HepG2 (cell line): ENCODE results near the gene KAT2A. TPM values are rescaled to one million over a fixed set of nuclear protein-coding genes. Genes with fewer than 3 reads are reported as not detected.

Source experiments
- ATAC-seq: fragments of 200-7000 bp; cut with Tn5 transposase; 3 replicates; pipeline ENCODE4 v1.9.1; 2020; ENCODE audit warnings: mild to moderate bottlenecking, moderate library complexity
- BruUV-seq: library from RNA; stranded (reverse); fragments of 400-500 nt; replicated peaks from 2 replicates; lab custom pipeline; 2021; lab: Mats Ljungman, UMichigan
- CTCF ChIA-PET: fragments of 300-600 bp; formaldehyde crosslinking; extraction: SDS; loops from one replicate; lab custom pipeline; 2021; ENCODE audit warnings: low total read pairs, inconsistent platforms, low intra/inter-chr PET ratio; lab: Yijun Ruan, JAX
- POLR2A ChIA-PET: fragments of 350-600 bp; sonication (Branson Sonifier 250); formaldehyde crosslinking; loops from one replicate; lab custom pipeline; 2020; ENCODE audit warnings: antibody characterized with exemption, inconsistent platforms; lab: Yijun Ruan, JAX
- DNase-seq: peaks from one replicate; pipeline ENCODE4 v3.0.0-alpha.2; 2015; ENCODE audit warnings: low spot score
- FAIRE-seq: peaks from 3 replicates; lab custom pipeline; 2011; peaks lifted over from hg19 to GRCh38; lab: Jason Lieb, UNC
- H2AFZ ChIP-seq: one replicate; pipeline ENCODE4 v1.6.1; 2011; ENCODE audit warnings: low read length, inconsistent platforms
- H3K27ac ChIP-seq: fragments of 300-600 bp; 3 replicates; pipeline ENCODE4 v1.8.0; 2011; ENCODE audit warnings: mixed run types, mild to moderate bottlenecking, mixed read lengths, low read length, inconsistent platforms; ENCODE audit not compliant: insufficient read depth; ENCODE audit errors: extremely low read length
- H3K27me3 ChIP-seq, 2 experiments: fragments of 200-600 bp in 1 of 2; 2 replicates in 1 of 2; 3 replicates in 1 of 2; pipeline versions ENCODE4 v1.6.0 to v1.8.0; 2011; ENCODE audit warnings: low read length in 2 of 2, mild to moderate bottlenecking in 2 of 2, moderate library complexity in 2 of 2, inconsistent platforms in 1 of 2; ENCODE audit not compliant: insufficient read depth in 2 of 2, control insufficient read depth in 1 of 2
- H3K36me3 ChIP-seq, 2 experiments: fragments of 200-600 bp in 1 of 2; replicated peaks in 1 of 2; 2 replicates in 1 of 2; 3 replicates in 1 of 2; pipeline versions ENCODE4 v1.5.1 to v1.8.0; 2011; ENCODE audit warnings: low read length in 2 of 2, inconsistent platforms in 1 of 2; ENCODE audit not compliant: insufficient read depth in 2 of 2, control insufficient read depth in 1 of 2
- H3K4me1 ChIP-seq: 2 replicates; pipeline ENCODE4 v1.5.1; 2012; ENCODE audit warnings: low read length, inconsistent platforms; ENCODE audit not compliant: insufficient read depth
- H3K4me2 ChIP-seq: 2 replicates; pipeline ENCODE4 v1.6.0; 2011; ENCODE audit warnings: low read depth, low read length, inconsistent platforms
- H3K4me3 ChIP-seq, 3 experiments: fragments of 200-600 bp in 1 of 3; sonication (generic), shearing (Covaris generic) in 1 of 3; replicated peaks in 1 of 3; 2 replicates each; pipeline ENCODE4 v1.5.1; 2011 to 2016; ENCODE audit warnings: low read length in 3 of 3, inconsistent platforms in 2 of 3, low read depth in 2 of 3, mild to moderate bottlenecking in 2 of 3, control low read depth in 1 of 3, mixed read lengths in 1 of 3; ENCODE audit not compliant: insufficient read depth in 1 of 3
- H3K79me2 ChIP-seq: one replicate; pipeline ENCODE4 v1.6.1; 2011; ENCODE audit warnings: low read length, inconsistent platforms; ENCODE audit not compliant: insufficient read depth
- H3K9ac ChIP-seq: 2 replicates; pipeline ENCODE4 v1.6.0; 2011; ENCODE audit warnings: mild to moderate bottlenecking, low read depth, low read length, inconsistent platforms; ENCODE audit not compliant: insufficient read depth
- H3K9me3 ChIP-seq: 2 replicates; pipeline ENCODE4 v1.5.1; 2012; ENCODE audit warnings: mild to moderate bottlenecking, low read length
- H4K20me1 ChIP-seq: 2 replicates; pipeline ENCODE4 v1.6.0; 2011; ENCODE audit warnings: inconsistent platforms, mild to moderate bottlenecking, low read length, moderate library complexity; ENCODE audit not compliant: insufficient read depth
- CAMTA2 ChIP-seq: sonication (generic); formaldehyde crosslinking; IDR thresholded peaks from 2 replicates; pipeline ENCODE4 v1.4.0; 2020; ENCODE audit warnings: mild to moderate bottlenecking, missing genetic modification reagents, borderline replicate concordance
- CEBPB ChIP-seq: IDR thresholded peaks from 2 replicates; pipeline ENCODE4 v1.6.1; 2011; ENCODE audit warnings: low read depth, low read length, improper control_type of control experiment, borderline replicate concordance
- CENPT ChIP-seq: sonication (generic); formaldehyde crosslinking; IDR thresholded peaks from 2 replicates; pipeline ENCODE4 v1.8.0; 2022; ENCODE audit warnings: low read depth, mild to moderate bottlenecking, moderate library complexity, missing genetic modification reagents
- ELF3 ChIP-seq: IDR thresholded peaks from 2 replicates; pipeline ENCODE4 v1.6.1; 2016; ENCODE audit warnings: missing genetic modification reagents, missing compliant biosample characterization
- ELK4 ChIP-seq: sonication (generic); formaldehyde crosslinking; IDR thresholded peaks from 2 replicates; pipeline ENCODE4 v1.9.0; 2021; ENCODE audit warnings: missing genetic modification reagents, borderline replicate concordance
- ZBTB7A ChIP-seq: sonication (generic); formaldehyde crosslinking; IDR thresholded peaks from 2 replicates; pipeline ENCODE4 v1.8.0; 2022; ENCODE audit warnings: mild to moderate bottlenecking, missing genetic modification reagents
- ZFYVE20 ChIP-seq: sonication (generic); formaldehyde crosslinking; IDR thresholded peaks from 2 replicates; pipeline ENCODE4 v1.8.0; 2023; ENCODE audit warnings: low read depth, mild to moderate bottlenecking, moderate library complexity, missing genetic modification reagents, borderline replicate concordance
- ZKSCAN5 ChIP-seq: sonication (generic); formaldehyde crosslinking; IDR thresholded peaks from 2 replicates; pipeline ENCODE4 v1.5.1; 2020; ENCODE audit warnings: mild to moderate bottlenecking, missing genetic modification reagents
- ZNF121 ChIP-seq: sonication (generic); formaldehyde crosslinking; IDR thresholded peaks from 2 replicates; pipeline ENCODE4 v1.5.0; 2020; ENCODE audit warnings: mild to moderate bottlenecking, missing genetic modification reagents
- ZNF792 ChIP-seq: IDR thresholded peaks from 2 replicates; pipeline ENCODE4 v1.6.1; 2016
- WGBS: methylation state at CpG from one replicate; pipeline ENCODE4 v1.1.6; 2017; ENCODE audit warnings: low lambda C conversion rate; 5-methylcytosine and 5-hydroxymethylcytosine counted together
- in situ Hi-C: cut with HindIII; loops from 2 replicates; pipeline ENCODE4 v1.10.0; 2017; ENCODE audit warnings: low pct_unique_long_range_greater_than_20kb; ENCODE audit not compliant: extremely low pct_ligation_motif_present
- intact Hi-C: fragments of 100-400 bp; cut with micrococcal nuclease; formaldehyde crosslinking; loops from one replicate; pipeline ENCODE4 v1.10.0; 2022; ENCODE audit not compliant: unreplicated experiment
- polyA plus RNA-seq, 8 experiments: library from polyadenylated mRNA; depleted of rRNA in 3 of 8; stranded (reverse) in 7 of 8; unstranded in 1 of 8; fragments of >200 nt; fragmentation: Illumina TruSeq in 4 of 8; extraction: Trizol in 4 of 8; gene quantifications; 2 replicates each; pipeline versions ENCODE4 v1.2.1 to v1.2.3, GENCODE V29; 2011 to 2016; ENCODE audit warnings: low read depth in 4 of 8, missing spikeins in 1 of 8, mixed read lengths in 1 of 8; ENCODE audit not compliant: insufficient read depth in 1 of 8
- total RNA-seq, 5 experiments: library from RNA; depleted of rRNA; stranded (reverse); fragments of >200 nt; fragmentation: Illumina TruSeq; extraction: Trizol; gene quantifications; 2 replicates each; pipeline ENCODE4 v1.2.3, GENCODE V29; 2016; ENCODE audit warnings: low read depth in 1 of 5
- TF ChIP-seq, protein P1 (sequence below): sonication (generic); formaldehyde crosslinking; IDR thresholded peaks from 2 replicates; pipeline ENCODE4 v1.4.0; 2020; ENCODE audit warnings: mild to moderate bottlenecking, missing genetic modification reagents
- TF ChIP-seq, protein P2 (sequence below): sonication (generic); formaldehyde crosslinking; IDR thresholded peaks from 2 replicates; pipeline ENCODE4 v1.4.0; 2020; ENCODE audit warnings: mild to moderate bottlenecking, missing genetic modification reagents
- TF ChIP-seq, protein P3 (sequence below): sonication (generic); formaldehyde crosslinking; IDR thresholded peaks from 2 replicates; pipeline ENCODE4 v1.4.0; 2020; ENCODE audit warnings: missing genetic modification reagents

KAT2A gene
- total and polyA plus RNA-seq, 2 of the 13 experiments (the other 11 are each of a cell fraction or from before 2014, with no cell fraction given), result 29.1 to 90.4 TPM

- TF ChIP-seq, protein P1, sequence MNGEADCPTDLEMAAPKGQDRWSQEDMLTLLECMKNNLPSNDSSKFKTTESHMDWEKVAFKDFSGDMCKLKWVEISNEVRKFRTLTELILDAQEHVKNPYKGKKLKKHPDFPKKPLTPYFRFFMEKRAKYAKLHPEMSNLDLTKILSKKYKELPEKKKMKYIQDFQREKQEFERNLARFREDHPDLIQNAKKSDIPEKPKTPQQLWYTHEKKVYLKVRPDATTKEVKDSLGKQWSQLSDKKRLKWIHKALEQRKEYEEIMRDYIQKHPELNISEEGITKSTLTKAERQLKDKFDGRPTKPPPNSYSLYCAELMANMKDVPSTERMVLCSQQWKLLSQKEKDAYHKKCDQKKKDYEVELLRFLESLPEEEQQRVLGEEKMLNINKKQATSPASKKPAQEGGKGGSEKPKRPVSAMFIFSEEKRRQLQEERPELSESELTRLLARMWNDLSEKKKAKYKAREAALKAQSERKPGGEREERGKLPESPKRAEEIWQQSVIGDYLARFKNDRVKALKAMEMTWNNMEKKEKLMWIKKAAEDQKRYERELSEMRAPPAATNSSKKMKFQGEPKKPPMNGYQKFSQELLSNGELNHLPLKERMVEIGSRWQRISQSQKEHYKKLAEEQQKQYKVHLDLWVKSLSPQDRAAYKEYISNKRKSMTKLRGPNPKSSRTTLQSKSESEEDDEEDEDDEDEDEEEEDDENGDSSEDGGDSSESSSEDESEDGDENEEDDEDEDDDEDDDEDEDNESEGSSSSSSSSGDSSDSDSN (CRISPR knock-in tag), result no peak
Measured at GRCh38 chr17:42136654-42137051, 15.5 kb upstream of the KAT2A start (continued).

GRCh38 chr17:42135664-42136653 is 14.8 kb upstream of the KAT2A start:
- no peak overlapping the region for H2AFZ ChIP-seq
- H3K4me3 ChIP-seq, result no peak overlapping the region; a peak in 1 of 6 replicates
- no TSS peak for BruUV-seq
- H3K27me3 ChIP-seq, result no peaks in the 10 kb centered on the region
- WGBS, result 56% methylated on average over 15 of the region's 15 CpGs
- H4K20me1 ChIP-seq, result peaks cover 3% of the 10 kb centered on the region
- peak overlapping the region; percentile 56 for H3K27ac ChIP-seq
- peak; percentile 91 for DNase-seq
- in situ Hi-C loops, result no loop called here
- no peaks in the 10 kb centered on the region for H3K9me3 ChIP-seq
- intact Hi-C loops, result no loop called here
- POLR2A ChIA-PET, result interaction anchor here (0.8 to 1.8 kb wide), 7 partner anchors 9 to 48 kb away, joined by 3 to 14 read pairs (median 6); partner anchors contain the start of genes DHX58, KAT2A and KCNH4
- peak; percentile 95 for ATAC-seq
- FAIRE-seq, result peak; percentile 98
- peaks cover 49% of the 10 kb centered on the region for H3K4me1 ChIP-seq
- peak overlapping the region; percentile 26 for H3K4me2 ChIP-seq
- CTCF ChIA-PET, result interaction anchor here (0.7 kb wide), 1 partner anchor 111 kb away, joined by 4 read pairs; no protein-coding TSS in a partner anchor
- peaks cover 3 to 47% of the 10 kb centered on the region in 2 experiments for H3K36me3 ChIP-seq
- H3K79me2 ChIP-seq, result peaks cover 77% of the 10 kb centered on the region
- H3K9ac ChIP-seq, result peak overlapping the region; percentile 16
- TF ChIP-seq CAMTA2 (no peak), ELK4 (CRISPR knock-in tag) (no peak), ZBTB7A (CRISPR knock-in tag) (no peak), CEBPB (no peak), ZKSCAN5 (CRISPR knock-in tag) (no peak), ZNF121 (no peak), ELF3 (CRISPR knock-in tag) (peak; percentile 98), CENPT (CRISPR knock-in tag) (no peak), ZNF792 (peak; percentile 73; the same call in 1 of the 2 replicates), ZFYVE20 (CRISPR knock-in tag) (no peak)
- TF ChIP-seq, protein P2, sequence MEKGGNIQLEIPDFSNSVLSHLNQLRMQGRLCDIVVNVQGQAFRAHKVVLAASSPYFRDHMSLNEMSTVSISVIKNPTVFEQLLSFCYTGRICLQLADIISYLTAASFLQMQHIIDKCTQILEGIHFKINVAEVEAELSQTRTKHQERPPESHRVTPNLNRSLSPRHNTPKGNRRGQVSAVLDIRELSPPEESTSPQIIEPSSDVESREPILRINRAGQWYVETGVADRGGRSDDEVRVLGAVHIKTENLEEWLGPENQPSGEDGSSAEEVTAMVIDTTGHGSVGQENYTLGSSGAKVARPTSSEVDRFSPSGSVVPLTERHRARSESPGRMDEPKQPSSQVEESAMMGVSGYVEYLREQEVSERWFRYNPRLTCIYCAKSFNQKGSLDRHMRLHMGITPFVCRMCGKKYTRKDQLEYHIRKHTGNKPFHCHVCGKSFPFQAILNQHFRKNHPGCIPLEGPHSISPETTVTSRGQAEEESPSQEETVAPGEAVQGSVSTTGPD (CRISPR knock-in tag), result no peak; the same call in 1 of the 2 replicates
- TF ChIP-seq, protein P3, sequence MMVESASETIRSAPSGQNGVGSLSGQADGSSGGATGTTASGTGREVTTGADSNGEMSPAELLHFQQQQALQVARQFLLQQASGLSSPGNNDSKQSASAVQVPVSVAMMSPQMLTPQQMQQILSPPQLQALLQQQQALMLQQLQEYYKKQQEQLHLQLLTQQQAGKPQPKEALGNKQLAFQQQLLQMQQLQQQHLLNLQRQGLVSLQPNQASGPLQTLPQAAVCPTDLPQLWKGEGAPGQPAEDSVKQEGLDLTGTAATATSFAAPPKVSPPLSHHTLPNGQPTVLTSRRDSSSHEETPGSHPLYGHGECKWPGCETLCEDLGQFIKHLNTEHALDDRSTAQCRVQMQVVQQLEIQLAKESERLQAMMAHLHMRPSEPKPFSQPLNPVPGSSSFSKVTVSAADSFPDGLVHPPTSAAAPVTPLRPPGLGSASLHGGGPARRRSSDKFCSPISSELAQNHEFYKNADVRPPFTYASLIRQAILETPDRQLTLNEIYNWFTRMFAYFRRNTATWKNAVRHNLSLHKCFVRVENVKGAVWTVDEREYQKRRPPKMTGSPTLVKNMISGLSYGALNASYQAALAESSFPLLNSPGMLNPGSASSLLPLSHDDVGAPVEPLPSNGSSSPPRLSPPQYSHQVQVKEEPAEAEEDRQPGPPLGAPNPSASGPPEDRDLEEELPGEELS (CRISPR knock-in tag), result peak; percentile 69; the same call in 1 of the 2 replicates
